Thyroid gland (tissue), 4 donors: ENCODE results near the gene BACH2.

Experiments used
- POLR2A ChIP-seq, 2 donors: fragments of 450-650 bp; IDR thresholded peaks; one replicate each; pipeline ENCODE4 v1.6.1; 2017; ENCODE audit warnings: antibody characterized with exemption in 2 of 2, mild to moderate bottlenecking in 2 of 2, moderate library complexity in 1 of 2
- TF ChIP-seq, protein P1 (sequence below), 6 experiments: fragments of 200-600 bp in 3 of 6; fragments of 450-650 bp in 3 of 6; sonication (generic) in 3 of 6; IDR thresholded peaks; one replicate each; pipeline ENCODE4 v1.5.1; 2016 to 2019; ENCODE audit warnings: antibody characterized with exemption in 6 of 6, mild to moderate bottlenecking in 2 of 6, inconsistent platforms in 1 of 6, moderate library complexity in 1 of 6

DNA sequence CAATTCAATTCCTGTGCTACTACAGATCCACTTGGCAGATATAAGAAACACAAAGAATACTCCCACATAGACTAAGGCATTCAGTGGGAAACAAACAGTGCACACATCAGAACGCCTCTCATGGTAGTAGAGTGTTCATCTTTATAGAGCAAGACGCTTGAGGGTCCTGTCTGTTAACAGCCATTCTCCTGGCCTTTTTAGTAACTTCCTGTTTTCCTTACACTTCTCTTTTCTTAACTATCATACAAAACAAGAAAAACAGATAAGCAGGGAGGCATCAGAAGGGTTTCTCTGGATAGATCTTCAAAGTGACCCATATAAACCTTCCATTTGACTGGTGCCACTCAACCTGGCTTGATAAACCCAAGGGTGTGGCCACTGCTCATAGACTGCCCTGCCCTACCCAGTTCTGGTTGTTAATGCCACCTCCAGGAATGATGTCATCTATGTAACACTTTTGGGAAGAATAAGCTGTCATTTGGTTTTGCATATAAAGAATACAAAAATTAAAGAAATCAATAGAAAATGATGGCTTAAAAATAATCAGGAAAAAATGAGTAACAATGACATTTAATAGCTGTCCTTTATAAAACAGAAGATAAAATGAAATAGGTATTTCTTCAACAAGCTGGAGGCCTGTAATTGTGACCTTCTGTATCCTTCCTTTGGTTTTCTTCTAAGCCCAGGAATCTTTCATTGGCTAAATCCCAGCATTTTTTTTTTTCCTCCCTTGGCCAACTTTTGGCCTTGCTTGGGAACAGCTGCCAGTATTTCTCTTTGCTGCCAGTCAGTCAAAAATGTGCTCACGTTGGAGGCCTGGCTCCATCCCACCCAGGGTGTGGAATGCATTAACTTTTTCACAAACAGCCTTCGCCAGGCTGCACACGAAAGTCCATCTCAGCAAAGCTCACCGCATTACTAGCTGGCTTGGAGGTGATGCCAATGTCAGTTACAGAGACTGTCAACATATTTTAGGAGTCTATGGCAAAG, 298.9 kb downstream of the BACH2 start:
- TF ChIP-seq, protein P1, sequence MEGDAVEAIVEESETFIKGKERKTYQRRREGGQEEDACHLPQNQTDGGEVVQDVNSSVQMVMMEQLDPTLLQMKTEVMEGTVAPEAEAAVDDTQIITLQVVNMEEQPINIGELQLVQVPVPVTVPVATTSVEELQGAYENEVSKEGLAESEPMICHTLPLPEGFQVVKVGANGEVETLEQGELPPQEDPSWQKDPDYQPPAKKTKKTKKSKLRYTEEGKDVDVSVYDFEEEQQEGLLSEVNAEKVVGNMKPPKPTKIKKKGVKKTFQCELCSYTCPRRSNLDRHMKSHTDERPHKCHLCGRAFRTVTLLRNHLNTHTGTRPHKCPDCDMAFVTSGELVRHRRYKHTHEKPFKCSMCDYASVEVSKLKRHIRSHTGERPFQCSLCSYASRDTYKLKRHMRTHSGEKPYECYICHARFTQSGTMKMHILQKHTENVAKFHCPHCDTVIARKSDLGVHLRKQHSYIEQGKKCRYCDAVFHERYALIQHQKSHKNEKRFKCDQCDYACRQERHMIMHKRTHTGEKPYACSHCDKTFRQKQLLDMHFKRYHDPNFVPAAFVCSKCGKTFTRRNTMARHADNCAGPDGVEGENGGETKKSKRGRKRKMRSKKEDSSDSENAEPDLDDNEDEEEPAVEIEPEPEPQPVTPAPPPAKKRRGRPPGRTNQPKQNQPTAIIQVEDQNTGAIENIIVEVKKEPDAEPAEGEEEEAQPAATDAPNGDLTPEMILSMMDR (IDR thresholded peaks at IDR 0.05): no peak
- TF ChIP-seq POLR2A (IDR thresholded peaks at IDR 0.05): no peak
